Nephron (organoid): ENCODE data around the gene ADK.

Source experiments
- H3K27ac Mint-ChIP-seq, 3 experiments: 2 replicates each; pipeline ENCODE4 v1.8.0; 2020; ENCODE audit warnings: mixed read lengths in 3 of 3, mild to moderate bottlenecking in 2 of 3, moderate library complexity in 1 of 3
- H3K27me3 Mint-ChIP-seq: 2 replicates; pipeline ENCODE4 v1.8.0; 2021; ENCODE audit warnings: low read depth, mild to moderate bottlenecking, moderate library complexity, mixed read lengths
- H3K36me3 Mint-ChIP-seq: 2 replicates; pipeline ENCODE4 v1.8.0; 2020; ENCODE audit warnings: low read depth, mixed read lengths
- H3K4me1 Mint-ChIP-seq: 2 replicates; pipeline ENCODE4 v1.8.0; 2020; ENCODE audit warnings: mixed read lengths
- H3K4me3 Mint-ChIP-seq, 3 experiments: 2 replicates each; pipeline ENCODE4 v1.8.0; 2020; ENCODE audit warnings: mild to moderate bottlenecking in 3 of 3, mixed read lengths in 3 of 3, moderate library complexity in 2 of 3
- H3K9me3 Mint-ChIP-seq: 2 replicates; pipeline ENCODE4 v1.8.0; 2020; ENCODE audit warnings: mixed read lengths
- TF ChIP-seq, protein P1 (sequence below), 3 experiments: fragments of 200-600 bp; sonication (generic); IDR thresholded peaks; one replicate each; pipeline ENCODE4 v1.5.0; 2021; ENCODE audit warnings: antibody characterized with exemption in 3 of 3; ENCODE audit not compliant: unreplicated experiment in 3 of 3

ADK gene

GRCh38 chr10:74677951-74678350 is 526.9 kb downstream of the ADK start:
- Mint-ChIP-seq H3K36me3 (peaks cover 3% of the 10 kb centered on the region), H3K27me3 (no peaks in the 10 kb centered on the region), H3K9me3 (no peaks in the 10 kb centered on the region), H3K4me1 (no peaks in the 10 kb centered on the region), H3K4me3 (no peak overlapping the region), H3K27ac (no peak overlapping the region)
- TF ChIP-seq, protein P1, sequence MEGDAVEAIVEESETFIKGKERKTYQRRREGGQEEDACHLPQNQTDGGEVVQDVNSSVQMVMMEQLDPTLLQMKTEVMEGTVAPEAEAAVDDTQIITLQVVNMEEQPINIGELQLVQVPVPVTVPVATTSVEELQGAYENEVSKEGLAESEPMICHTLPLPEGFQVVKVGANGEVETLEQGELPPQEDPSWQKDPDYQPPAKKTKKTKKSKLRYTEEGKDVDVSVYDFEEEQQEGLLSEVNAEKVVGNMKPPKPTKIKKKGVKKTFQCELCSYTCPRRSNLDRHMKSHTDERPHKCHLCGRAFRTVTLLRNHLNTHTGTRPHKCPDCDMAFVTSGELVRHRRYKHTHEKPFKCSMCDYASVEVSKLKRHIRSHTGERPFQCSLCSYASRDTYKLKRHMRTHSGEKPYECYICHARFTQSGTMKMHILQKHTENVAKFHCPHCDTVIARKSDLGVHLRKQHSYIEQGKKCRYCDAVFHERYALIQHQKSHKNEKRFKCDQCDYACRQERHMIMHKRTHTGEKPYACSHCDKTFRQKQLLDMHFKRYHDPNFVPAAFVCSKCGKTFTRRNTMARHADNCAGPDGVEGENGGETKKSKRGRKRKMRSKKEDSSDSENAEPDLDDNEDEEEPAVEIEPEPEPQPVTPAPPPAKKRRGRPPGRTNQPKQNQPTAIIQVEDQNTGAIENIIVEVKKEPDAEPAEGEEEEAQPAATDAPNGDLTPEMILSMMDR (IDR thresholded peaks at IDR 0.05; ENCODE audit: unreplicated experiment in 3 of 3): no peak

- no peaks in the 10 kb centered on the region for H3K9me3 Mint-ChIP-seq
- peaks cover 3% of the 10 kb centered on the region for H3K27me3 Mint-ChIP-seq
- H3K36me3 Mint-ChIP-seq: no peaks in the 10 kb centered on the region
- TF ChIP-seq, protein P1 (IDR thresholded peaks at IDR 0.05; ENCODE audit: unreplicated experiment in 3 of 3): no peak
- no peak overlapping the region for H3K27ac Mint-ChIP-seq
- H3K4me1 Mint-ChIP-seq: no peaks in the 10 kb centered on the region
- no peak overlapping the region for H3K4me3 Mint-ChIP-seq
These were observed 531.1 kb downstream of the ADK start for GRCh38 chr10:74681917-74682627.

DNA sequence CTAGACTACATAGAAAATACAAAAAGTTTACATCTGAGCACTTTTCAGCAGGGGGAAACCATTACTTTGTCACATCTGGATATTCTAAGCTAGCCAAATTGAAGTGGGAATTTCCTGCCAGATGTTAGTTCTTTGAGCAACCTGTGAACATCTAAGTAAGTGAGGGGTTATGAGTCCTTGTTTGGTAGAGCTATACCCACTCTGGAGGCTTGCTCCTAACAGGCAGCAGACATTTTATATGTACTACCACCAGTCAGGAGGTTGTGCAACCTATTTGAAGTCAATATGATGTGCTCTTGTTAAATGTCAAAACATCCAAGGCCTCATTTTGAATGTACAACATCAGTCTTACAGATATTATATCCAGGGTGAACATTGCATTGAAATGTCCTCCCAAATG is 532.0 kb downstream of the ADK start:
- H3K4me1 Mint-ChIP-seq: no peaks in the 10 kb centered on the region
- TF ChIP-seq, protein P1 (IDR thresholded peaks at IDR 0.05; ENCODE audit: unreplicated experiment in 3 of 3): no peak
- peaks cover 3% of the 10 kb centered on the region for H3K27me3 Mint-ChIP-seq
- peaks cover 6% of the 10 kb centered on the region for H3K36me3 Mint-ChIP-seq
- H3K9me3 Mint-ChIP-seq: no peaks in the 10 kb centered on the region
- no peak overlapping the region for H3K27ac Mint-ChIP-seq
- H3K4me3 Mint-ChIP-seq: no peak overlapping the region

GRCh38 chr10:74683621-74684364 is 532.8 kb downstream of the ADK start:
- peaks cover 6% of the 10 kb centered on the region for H3K36me3 Mint-ChIP-seq
- TF ChIP-seq, protein P1 (IDR thresholded peaks at IDR 0.05; ENCODE audit: unreplicated experiment in 3 of 3): no peak
- no peak overlapping the region for H3K4me3 Mint-ChIP-seq
- no peaks in the 10 kb centered on the region for H3K9me3 Mint-ChIP-seq
- no peak overlapping the region for H3K27ac Mint-ChIP-seq
- peaks cover 3% of the 10 kb centered on the region for H3K27me3 Mint-ChIP-seq
- no peaks in the 10 kb centered on the region for H3K4me1 Mint-ChIP-seq

DNA sequence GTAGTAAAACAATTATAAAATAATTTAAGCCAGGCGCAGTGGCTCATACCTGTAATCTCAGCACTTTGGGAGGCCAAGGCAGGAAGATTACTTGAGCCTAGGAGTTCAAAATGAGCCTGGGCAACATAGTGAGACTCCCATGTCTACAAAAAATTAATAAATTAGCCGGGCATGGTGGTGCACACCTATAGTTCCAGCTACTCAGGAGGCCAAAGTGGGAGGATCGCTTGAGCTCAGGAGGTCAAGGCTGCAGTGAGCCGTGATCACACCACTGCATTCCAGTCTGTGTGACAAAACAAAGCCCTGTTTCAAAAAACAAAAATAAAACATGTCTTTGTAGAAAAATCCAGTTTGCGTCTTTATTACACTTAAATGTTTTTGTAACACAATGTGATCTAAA is 533.4 kb downstream of the ADK start:
- no peaks in the 10 kb centered on the region for H3K9me3 Mint-ChIP-seq
- no peak overlapping the region for H3K4me3 Mint-ChIP-seq
- peaks cover 3% of the 10 kb centered on the region for H3K27me3 Mint-ChIP-seq
- no peak overlapping the region for H3K27ac Mint-ChIP-seq
- no peaks in the 10 kb centered on the region for H3K4me1 Mint-ChIP-seq
- TF ChIP-seq, protein P1 (IDR thresholded peaks at IDR 0.05; ENCODE audit: unreplicated experiment in 3 of 3): no peak
- H3K36me3 Mint-ChIP-seq: peaks cover 6% of the 10 kb centered on the region
